Activated naive CD4-positive, alpha-beta T cell treated with Interleukin-2 at 50 U/mL for 16 hours (primary cell): ENCODE measurements around the gene VIPR2.

Source experiments
- DNase-seq: peaks from one replicate; pipeline ENCODE4 v3.0.0-alpha.2; 2020

VIPR2 gene

DNA sequence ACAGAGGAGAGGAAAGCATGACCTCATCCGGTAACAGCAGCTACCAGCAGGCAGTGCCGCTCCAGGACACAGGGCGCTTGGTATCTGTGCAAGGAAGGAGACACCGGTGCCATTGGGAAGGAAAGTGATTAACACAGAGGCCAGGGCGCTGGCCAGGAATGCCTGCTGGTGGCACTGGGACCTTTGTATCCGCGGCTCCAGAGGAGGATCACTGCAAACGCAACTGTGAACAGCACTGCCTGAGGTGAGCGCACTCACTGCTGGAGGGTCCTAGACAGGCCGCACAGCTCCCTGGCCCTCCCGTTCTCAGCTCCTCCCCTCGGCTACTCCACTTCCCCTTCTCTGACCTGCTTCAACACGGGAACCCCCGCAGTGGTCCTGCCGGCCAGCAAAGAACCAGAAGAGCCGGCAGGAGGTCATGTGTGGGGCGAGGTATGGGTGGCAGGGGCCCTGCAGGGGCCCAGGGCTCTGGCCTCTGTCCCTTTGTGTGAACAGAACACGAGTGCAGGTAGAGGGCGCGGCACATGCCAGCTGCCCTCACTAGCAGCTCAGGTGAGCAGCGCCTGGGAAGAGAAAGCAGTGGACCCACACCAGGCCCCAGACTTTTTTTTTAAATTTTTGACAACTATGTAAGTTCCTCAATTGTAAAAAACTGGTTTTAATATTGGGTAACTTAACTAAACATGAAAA is 107.6 kb downstream of the VIPR2 start:
- no peak for DNase-seq

DNA sequence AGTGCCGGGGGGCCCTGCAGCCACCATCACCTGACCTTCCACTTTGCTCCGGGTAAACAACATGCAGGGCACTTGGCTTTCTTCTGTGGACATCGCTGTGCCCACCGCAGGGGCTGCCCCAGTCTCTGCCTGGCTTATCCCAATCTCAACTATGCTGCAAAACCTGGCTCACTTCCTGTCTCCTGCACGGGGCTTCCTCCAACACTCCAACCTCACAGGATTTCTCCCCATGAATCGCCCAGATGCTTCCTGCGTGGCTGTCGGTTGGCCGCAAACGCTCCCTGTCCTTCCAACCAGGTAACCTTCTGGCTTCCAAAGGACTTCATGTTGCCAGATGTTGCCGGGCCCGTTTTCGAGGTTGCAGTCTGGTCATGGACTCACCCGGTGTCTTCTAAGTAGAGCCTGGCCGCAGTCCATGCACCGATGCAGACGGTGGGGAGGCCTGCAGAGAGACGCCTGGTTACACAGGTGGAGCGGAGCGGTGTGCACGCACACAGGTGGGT is 109.0 kb downstream of the VIPR2 start:
- DNase-seq: no peak

DNA sequence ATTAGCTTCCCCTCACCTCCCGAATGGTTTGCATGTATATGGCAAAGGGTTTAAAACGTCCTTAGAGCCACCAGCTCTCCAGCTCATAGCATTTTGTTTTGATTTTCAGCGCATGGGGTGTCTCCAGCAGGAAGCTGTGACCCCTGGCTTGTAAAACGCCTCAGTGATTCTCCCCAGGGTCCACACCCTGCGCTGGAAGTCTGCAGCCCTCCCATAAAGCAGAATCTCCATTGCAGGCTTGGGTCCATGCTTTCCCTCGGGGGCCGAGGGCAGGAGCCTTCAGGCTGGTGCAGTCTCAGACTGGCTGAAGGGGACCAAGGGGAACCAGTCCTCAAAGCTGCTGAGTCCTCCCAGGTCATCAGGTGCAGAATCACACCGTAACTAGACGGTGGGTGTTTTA is 109.7 kb downstream of the VIPR2 start:
- no peak for DNase-seq

DNA sequence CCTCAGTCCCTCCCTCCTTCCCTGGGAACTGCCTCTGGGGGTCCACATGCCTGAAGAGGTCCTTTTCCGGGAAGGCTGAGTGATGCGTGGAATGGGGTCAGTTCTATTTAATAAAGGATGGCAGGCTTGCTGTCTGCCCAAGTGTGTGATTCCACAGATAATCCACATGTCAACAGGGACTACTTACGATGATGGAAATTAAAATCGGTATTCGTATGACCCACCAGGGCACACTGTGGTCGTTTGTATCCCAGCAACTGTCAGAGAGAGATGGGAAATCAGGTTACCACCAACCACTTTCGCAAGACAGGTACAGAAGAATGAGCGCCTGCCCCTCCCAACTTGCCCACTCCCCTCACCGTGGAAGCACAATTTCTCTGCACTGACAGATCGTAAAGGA is 110.3 kb downstream of the VIPR2 start:
- DNase-seq: no peak

DNA sequence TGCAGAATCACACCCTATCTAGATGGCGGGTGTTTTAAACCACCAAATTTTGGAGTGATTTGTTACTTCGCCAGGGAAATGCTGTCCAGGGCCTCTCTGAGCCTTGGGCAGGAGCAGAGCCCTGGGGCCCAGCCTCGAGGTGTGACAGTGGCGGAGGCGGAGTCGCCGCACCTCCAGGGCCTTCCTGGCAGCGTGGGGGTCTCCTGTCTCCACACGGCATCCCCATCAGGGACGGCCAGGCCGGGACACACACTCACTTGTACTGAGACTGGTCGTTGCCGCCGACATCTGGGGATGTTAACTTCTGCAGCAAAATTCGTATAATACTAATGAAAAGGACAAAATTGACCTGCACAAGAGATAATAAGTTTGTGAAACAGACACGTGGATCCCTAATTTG is 110.7 kb downstream of the VIPR2 start:
- DNase-seq: no peak

DNA sequence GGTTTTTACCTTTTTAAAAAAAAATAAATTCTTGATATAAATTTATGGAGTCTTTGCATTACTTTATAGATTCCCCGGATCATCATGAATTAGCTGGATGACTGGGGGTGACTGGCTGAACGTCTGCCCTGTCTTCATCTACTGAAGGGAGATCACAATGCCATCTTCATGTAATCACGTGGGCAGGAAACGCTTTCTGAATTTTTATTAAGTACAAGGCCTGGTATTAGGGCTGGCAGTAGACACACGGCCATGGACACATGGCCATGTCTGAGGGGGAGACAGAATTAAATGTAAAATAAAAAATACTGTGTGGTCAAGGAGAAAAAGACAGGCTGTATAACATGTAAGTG is 111.2 kb downstream of the VIPR2 start:
- DNase-seq: no peak

DNA sequence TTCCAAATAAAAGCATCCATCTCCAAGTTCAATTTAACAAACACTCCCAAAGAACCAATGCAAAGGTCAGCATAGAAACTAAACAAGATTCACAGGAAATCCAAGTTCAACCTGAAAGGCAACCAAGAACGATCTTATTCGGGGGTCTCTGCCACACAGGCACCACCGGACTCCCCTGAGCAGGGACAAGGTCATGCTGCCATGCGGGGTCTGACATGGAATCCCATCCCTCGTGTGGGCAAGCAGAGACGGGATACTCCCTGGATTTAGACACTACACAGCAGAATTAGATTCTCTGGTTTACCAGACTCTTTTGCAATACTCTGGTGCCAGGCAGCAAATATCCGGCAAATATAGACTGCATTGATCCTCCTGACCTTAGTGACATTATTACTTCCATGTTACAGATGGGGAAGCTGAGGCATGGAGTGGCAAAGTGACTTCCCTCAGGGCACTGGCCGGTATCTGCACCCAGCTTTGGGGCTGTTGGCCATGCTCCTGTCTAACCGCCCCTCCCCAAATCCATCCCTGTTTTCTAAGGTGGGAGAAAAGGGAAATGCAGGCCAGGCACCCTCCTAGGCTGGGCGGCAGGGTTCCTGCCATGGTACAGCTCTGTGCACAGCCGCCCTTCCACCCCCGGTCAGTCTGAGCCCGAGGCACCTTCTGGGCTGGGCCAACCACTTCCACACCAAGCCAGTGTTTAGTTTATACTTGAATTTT is 111.8 kb downstream of the VIPR2 start:
- DNase-seq: no peak

DNA sequence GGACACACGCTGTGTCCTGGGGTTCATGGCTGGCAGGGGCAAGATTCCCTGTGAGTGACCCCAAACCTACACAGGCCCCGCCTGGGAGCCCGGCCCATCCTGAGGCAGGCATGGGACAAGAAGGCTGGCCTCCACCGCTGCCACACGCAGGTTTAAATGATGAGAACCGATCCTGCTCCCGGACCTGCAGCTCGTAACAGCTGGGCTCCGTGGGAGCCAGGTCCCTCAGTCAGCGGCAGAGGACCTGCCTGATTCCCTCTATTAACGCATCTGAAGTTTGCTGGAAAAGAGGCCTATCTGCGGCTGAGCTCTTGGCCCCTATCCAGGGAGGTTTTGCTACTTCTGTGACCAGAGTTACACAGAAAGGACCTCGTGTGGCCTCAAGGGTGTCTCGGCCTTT is 112.3 kb downstream of the VIPR2 start:
- DNase-seq: no peak

DNA sequence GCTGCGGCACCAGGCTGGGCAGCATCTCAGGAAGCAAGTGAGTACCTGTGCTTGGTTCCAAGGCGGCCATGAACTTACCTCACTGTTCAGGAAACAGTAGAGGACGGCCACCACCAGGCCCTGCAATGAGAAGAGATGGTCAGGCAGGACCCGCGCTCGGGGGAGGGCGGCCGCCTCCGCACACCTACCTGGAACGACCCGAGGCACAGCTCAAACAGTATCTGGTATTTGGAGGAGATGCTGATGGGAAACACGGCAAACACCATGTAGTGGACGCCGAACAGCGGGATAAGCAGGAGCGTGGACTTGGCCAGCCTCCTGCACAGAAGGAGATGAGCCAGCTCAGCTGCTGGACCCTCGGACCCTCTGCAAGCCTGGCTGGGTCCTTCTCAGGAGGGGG is 112.9 kb downstream of the VIPR2 start:
- no peak for DNase-seq

DNA sequence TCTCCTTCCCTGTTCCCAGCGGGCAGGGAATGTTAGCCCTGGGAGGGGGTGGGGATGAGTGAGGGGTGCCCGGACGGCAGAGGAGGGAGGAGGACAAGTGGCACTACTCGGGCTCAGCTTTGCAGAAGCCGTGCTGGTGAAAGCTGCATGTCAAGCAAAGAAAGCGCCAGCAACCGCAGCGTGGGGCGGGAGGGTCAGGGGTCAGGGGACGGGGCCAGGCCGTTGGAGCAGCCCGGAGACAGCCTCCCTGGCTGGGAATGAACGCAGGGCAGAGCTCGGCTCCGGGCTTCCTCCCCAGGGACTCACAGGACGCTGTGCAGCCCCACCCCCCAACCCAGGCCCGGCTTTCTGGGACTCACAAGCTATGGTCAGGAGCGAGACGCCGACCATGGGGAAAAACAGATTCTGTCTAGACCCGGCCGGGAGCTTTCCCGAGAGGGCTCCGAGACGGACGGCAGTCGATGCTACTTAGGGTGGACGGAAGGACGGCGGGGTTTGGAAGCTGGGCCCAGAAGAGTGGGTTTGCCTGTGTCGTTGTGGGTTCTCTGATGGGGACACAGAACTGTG is 113.4 kb downstream of the VIPR2 start:
- DNase-seq: no peak

DNA sequence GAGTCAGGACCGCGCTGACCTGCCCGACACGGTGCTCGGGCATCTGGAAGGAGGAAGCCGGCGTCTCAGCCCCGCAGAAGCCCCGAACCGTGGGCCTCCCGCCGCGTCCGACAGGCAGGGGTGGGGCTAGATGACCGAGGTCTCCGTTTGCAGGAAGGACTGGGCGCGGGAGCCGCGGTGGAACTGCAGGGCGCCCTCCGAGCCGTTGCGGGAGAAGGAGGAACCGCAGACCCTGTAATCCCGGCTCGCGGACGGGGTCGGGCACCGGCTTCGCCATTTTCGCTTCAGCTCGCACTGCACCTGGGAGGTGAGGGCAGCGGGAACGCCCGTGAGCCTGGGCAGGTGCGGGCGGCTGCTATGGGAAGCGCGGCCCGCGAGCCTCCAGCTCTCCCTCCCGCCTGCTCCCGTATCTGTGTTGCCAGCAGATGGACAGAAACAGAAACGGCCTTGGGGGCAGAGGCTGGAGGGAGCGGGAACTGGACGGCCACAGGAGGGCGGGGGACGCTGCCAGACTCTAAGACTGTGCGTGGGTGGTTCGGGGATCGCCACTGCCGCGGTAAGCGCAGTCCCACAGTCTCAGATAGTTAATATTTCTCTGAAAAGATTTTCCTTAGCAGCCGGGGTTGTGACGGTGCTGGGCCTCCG is 114.1 kb downstream of the VIPR2 start:
- DNase-seq: no peak

DNA sequence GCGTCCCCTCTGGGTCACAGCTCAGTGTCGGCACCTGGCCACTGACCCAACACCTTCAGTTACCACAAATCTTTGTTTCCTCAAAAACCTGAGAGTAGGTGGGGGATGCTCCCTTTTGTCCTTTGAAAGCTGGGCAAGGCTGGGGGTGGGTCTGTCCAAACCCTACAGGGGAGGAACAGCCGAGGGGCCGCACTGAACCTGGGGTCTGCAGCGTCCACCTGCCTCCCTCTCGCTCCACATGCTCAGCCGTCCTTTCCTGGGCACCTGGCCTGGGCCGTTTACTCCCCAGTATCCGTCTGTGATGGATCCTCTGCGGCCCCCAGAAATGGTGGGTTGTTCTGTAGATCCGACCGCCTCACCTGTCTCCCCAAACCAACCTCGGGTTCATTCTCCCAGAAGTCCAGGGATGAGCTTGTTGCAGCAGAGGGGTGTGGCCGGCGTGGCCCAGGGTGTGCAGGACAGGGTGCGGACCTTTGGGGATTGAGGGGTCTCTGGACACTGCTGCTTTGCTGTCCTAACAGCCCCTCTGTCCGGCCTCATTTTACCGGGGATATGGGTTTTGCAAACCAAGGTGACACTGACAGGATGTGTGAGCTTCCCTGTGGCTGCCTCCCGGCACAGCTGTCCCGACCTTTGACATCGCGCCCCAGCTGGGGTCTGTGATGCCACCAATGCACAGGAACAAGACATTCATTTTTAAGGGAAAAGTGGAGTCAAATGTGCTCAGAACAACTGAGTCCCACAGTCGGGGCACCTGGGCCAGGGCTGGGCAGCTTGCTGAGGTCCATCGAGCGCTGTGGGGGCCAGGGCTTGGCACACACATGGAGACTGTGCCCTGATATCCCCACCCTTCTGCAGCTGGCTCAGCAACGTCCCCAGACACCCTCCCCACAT is 115.9 kb downstream of the VIPR2 start:
- no peak for DNase-seq

DNA sequence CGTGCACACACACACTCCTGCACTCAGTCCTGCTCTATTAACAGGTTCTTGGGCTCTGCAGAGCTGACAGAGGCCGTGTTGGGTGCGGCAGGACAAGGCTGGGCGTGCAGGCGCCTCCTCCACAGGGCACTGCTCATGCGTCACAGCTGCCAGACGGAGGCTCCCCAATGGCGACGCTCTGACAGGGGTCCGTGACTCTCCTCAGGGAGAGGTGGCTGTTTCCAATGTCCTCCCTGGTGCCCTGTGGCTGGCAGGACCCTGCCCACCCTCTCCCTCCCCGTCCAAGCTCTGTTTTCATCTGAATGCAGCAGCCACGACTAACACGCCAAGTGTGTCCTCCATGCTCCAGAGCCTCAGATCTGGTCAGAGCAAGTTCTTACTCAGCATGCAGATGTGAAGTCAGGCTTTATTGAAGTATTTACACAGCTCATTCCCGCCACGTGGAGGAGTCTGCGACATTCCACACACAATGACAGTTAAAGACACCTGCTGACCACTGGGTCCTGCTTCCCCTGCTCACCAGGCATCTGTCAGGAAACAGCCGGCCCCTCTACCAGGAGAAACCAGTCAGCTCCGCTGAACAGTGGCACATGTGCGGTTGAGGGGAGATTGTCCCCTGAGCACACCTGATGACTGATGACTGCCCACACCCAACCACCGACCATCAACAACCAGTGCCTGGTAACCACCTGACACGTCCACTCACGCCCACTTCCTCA is 116.7 kb downstream of the VIPR2 start:
- DNase-seq: no peak

DNA sequence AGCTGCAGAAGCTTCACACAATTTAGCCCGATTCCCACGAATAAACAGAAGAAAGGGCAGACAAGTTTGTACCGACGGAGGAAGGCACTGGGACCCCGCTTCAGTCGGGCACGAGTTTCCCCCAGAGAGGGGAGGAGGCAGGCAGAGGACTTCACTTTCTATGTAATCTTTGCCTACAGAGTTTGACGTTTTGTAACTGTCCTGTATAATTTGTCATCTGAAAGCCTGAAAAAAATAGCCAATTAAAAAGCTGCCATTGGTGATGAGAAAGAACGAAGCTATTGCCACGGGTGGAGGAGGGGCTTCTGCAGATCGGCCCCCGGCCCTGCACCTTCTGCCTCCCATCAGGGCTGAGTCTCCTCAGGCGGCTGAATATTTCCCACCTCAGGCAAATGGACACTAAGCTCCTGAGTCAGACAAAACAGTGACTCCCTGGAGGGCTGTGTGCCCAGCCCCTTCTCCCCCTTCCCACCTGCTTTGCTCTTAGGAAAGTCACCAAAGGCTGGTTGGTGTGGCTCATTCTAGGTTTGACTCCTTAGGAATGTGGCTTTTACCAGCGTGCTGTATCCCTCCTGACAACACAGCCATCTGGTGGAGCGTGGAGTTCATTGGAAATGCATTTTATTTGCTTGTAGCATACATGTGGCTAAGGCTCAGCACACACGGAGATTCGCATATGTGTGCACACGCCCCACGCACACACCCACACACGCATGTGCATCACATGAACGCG is 117.4 kb downstream of the VIPR2 start:
- no peak for DNase-seq

DNA sequence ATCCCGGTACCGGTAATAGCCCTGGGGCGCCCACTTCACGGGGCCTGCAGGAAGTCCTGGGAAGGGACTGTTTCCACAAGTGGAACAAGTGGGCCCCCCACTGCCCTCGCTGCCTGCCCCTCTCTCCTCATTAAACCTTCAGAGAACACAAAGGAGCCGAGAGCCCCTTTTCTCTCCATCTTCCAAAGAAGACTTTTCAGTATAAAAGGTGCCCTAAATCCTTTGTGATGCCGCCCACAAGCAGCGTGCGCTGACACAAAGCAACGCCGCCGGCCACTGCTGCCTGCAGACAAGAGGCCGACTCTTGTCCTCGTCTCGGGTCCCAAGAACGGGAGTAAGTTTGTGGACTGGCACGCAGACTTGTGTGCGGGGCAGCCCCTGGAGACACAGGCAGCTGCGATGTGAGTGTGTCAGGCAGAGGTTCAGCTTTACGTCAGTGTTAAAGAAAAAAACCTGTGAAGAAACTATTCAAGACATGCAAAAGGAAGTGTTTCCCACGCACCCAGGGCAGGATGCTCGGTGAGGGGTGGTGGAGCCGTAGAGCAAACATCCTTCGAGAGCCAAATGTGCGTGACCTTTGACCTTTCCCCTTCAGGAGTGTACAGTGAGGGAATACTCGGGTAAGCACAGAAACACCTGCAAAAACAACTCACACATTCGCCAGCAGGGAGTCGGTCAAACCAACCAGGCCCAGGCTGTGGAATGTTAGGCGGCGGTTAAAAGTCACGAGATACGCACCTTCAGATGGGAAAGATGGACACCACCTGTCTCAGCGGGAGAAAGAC is 118.2 kb downstream of the VIPR2 start:
- DNase-seq: no peak

DNA sequence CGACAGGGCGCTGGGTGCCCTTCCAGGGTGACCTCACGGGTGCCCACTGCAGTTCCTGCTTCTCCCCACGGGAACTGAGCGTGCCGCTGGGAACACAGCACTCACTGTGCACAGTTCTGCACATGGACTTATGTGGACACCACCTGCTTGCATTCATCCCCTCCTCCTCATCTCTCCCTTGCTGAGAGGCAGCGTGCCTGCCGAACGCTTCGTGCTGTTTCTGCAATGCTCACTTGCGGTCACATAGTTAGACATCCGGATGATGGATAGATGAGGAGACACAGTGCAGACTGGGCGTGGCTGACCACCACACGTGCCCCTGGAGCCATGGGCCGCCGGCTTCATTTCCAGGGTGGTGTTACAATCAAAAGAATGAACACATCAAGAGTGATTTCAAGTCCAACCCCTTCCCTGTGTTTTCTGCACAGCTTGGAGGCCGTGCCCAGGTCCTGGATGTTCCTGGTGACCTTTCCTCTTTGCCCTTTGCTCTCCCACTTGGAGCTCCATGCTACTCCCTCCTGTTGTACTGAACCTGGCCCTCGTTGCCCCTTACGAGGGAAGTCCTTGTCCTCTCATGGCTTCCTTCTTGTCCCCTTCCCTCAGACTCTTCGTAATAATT is 119.4 kb downstream of the VIPR2 start:
- DNase-seq: no peak

DNA sequence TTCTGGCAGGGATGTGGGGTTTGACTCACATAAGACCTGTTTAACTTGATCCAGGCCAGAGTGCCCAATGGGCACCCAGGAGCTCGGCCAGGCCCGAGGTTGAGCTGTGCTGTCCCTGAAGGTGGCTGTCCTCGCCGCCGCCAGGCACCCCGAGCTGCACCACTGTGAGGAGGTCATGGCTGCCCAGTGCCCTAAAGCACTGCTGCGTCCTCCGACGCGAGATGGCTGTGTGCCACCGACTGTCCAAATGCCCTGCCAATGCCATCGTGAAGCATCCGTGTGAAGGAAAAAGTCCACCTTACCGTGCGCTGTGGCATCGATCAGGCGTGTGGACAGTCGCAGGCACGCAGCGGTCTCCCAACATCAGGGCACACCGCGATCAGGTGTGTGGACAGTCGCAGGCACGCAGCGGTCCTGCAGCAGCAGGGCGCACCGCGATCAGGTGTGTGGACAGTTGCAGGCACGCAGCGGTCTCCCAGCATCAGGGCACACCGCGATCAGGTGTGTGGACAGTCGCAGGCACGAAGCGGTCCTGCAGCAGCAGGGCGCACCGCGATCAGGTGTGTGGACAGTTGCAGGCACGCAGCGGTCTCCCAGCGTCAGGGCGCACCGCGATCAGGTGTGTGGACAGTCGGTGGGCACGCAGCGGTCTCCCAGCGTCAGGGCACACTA is 120.3 kb downstream of the VIPR2 start:
- no peak for DNase-seq

DNA sequence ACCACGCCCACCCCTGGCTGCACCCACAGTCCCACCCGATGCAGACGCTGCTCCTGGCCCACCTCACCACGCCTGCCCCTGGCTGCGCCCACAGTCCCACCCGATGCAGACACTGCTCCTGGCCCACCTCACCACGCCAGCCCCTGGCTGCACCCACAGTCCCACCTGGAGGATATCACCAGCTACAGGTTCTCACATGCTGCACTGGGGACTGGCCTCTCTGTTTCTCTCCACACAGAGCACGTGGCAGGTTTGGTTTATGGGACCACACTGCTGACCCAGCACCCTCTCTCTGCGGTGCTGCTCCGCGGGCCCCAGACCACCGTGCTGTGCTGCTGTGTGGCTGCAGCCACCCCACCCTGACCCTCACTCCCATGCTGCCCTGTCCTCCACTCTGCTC is 120.9 kb downstream of the VIPR2 start:
- no peak for DNase-seq

DNA sequence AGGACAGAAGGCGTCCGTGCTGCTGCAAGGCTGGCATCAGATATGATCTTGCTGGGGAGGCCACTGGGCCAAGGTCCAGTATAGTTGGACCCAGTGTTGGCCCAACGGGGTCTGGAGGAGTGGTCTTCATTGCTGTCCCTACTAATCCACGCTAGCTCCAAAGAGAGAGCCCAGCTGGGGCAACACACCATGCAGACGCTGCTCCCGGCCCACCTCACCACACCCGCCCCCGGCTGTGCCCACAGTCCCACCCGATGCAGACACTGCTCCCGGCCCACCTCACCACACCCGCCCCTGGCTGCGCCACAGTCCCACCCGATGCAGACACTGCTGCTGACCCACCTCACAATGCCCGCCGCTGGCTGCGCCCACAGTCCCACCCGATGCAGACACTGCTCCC is 121.5 kb downstream of the VIPR2 start:
- DNase-seq: no peak
